Stimulated activated CD4-positive, alpha-beta T cell treated with anti-CD3 and anti-CD28 coated beads, Interleukin-4, amount 100 ng/mL, for 48 hours (primary cell): ENCODE measurements around the gene MXD4.
"Not testable (repeated sequence)": the region's sequence is repeated elsewhere in the genome, so short reads cannot be mapped to it uniquely, and the experiment has no call there.

Experiments
- DNase-seq, 2 donors: peaks; one replicate each; pipeline ENCODE4 v3.0.0-alpha.2; 2020; ENCODE audit warnings: low read depth in 2 of 2

The MXD4 gene

GRCh38 chr4:2275044-2275397 is 13.1 kb upstream of the MXD4 start:
- not testable (repeated sequence) for DNase-seq

- DNase-seq = no peak
Observed at GRCh38 chr4:2274320-2275043, 12.6 kb upstream of the MXD4 start.

GRCh38 chr4:2273657-2274319 is 11.9 kb upstream of the MXD4 start:
- no peak for DNase-seq

- DNase-seq = no peak
Observed at GRCh38 chr4:2273221-2273620, 11.3 kb upstream of the MXD4 start.

GRCh38 chr4:2272828-2273120 is 10.9 kb upstream of the MXD4 start:
- DNase-seq = no peak

GRCh38 chr4:2272026-2272827 is 10.3 kb upstream of the MXD4 start:
- no peak for DNase-seq

GRCh38 chr4:2271279-2272025 is 9.5 kb upstream of the MXD4 start:
- no peak for DNase-seq

- no peak for DNase-seq
Observed at GRCh38 chr4:2270341-2271165, 8.6 kb upstream of the MXD4 start.

- no peak for DNase-seq
Observed at GRCh38 chr4:2269618-2270163, 7.8 kb upstream of the MXD4 start.

- no peak for DNase-seq
Observed at GRCh38 chr4:2269206-2269531, 7.3 kb upstream of the MXD4 start.

- no peak for DNase-seq
Observed at GRCh38 chr4:2268357-2269205, 6.7 kb upstream of the MXD4 start.

- DNase-seq = no peak
Observed at GRCh38 chr4:2267841-2268240, 5.9 kb upstream of the MXD4 start.

GRCh38 chr4:2267320-2267811 is 5.5 kb upstream of the MXD4 start:
- no peak for DNase-seq

- no peak for DNase-seq
Observed at GRCh38 chr4:2266821-2267220, 4.9 kb upstream of the MXD4 start.

- no peak for DNase-seq
Observed at GRCh38 chr4:2266181-2266580, 4.3 kb upstream of the MXD4 start.

GRCh38 chr4:2265113-2266110 is 3.5 kb upstream of the MXD4 start:
- DNase-seq = no peak

GRCh38 chr4:2264481-2265041 is 2.7 kb upstream of the MXD4 start:
- DNase-seq = no peak

- DNase-seq = no peak
Observed at GRCh38 chr4:2263926-2264321, 2.0 kb upstream of the MXD4 start.

- DNase-seq = no peak
Observed at GRCh38 chr4:2262944-2263250, 988 bp upstream of the MXD4 start.
